Neural progenitor cell (in vitro differentiated cells): ENCODE measurements around the gene LYRM4. TPM values are rescaled to one million over a fixed set of nuclear protein-coding genes. Genes with fewer than 3 reads are reported as not detected.

ENCODE experiments used
- DNase-seq: peaks from one replicate; pipeline ENCODE4 v3.0.0-alpha.2; 2016; ENCODE audit warnings: low spot score
- H2AFZ ChIP-seq: fragments of 200-600 bp; sonication (generic); replicated peaks from 2 replicates; pipeline ENCODE4 v1.6.1; 2016; ENCODE audit warnings: antibody characterized with exemption
- H3F3A ChIP-seq: fragments of 200-600 bp; sonication (generic); 2 replicates; pipeline ENCODE4 v1.6.1; 2016; ENCODE audit warnings: antibody characterized with exemption, low read depth
- H3K27ac ChIP-seq: fragments of 200-600 bp; sonication (generic); 2 replicates; pipeline ENCODE4 v1.5.1; 2016; ENCODE audit warnings: mild to moderate bottlenecking
- H3K27me3 ChIP-seq: fragments of 200-600 bp; sonication (generic); 2 replicates; pipeline ENCODE4 v1.6.1; 2016; ENCODE audit warnings: mild to moderate bottlenecking, moderate library complexity
- H3K36me3 ChIP-seq: fragments of 200-600 bp; sonication (generic); 2 replicates; pipeline ENCODE4 v1.5.1; 2016
- H3K4me1 ChIP-seq: fragments of 200-600 bp; sonication (generic); 2 replicates; pipeline ENCODE4 v1.6.1; 2016; ENCODE audit warnings: mixed run types
- H3K4me2 ChIP-seq: fragments of 200-600 bp; sonication (generic); 2 replicates; pipeline ENCODE4 v1.6.1; 2016
- H3K4me3 ChIP-seq: fragments of 200-600 bp; sonication (generic); 2 replicates; pipeline ENCODE4 v1.5.1; 2016
- H3K79me2 ChIP-seq: fragments of 200-600 bp; sonication (generic); 2 replicates; pipeline ENCODE4 v1.6.1; 2016; ENCODE audit warnings: low read depth
- H3K9ac ChIP-seq: fragments of 200-600 bp; sonication (generic); 2 replicates; pipeline ENCODE4 v1.6.1; 2016
- H3K9me3 ChIP-seq: fragments of 200-600 bp; sonication (generic); 2 replicates; pipeline ENCODE4 v1.5.1; 2016; ENCODE audit warnings: low read depth
- H4K20me1 ChIP-seq: fragments of 200-600 bp; sonication (generic); 2 replicates; pipeline ENCODE4 v1.6.1; 2016; ENCODE audit warnings: low read depth
- H3K27ac Mint-ChIP-seq: 3 replicates; pipeline ENCODE4 v1.8.0; 2021; ENCODE audit warnings: mixed read lengths
- H3K27me3 Mint-ChIP-seq: 2 replicates; pipeline ENCODE4 v1.8.0; 2022; ENCODE audit warnings: low read depth, mild to moderate bottlenecking, inconsistent platforms, moderate library complexity, mixed read lengths; ENCODE audit not compliant: insufficient read depth
- H3K36me3 Mint-ChIP-seq: 3 replicates; pipeline ENCODE4 v1.8.0; 2021; ENCODE audit warnings: mixed read lengths
- H3K4me1 Mint-ChIP-seq: 3 replicates; pipeline ENCODE4 v1.8.0; 2021; ENCODE audit warnings: mixed read lengths
- H3K4me3 Mint-ChIP-seq: 3 replicates; pipeline ENCODE4 v1.8.0; 2021; ENCODE audit warnings: mild to moderate bottlenecking, moderate library complexity, mixed read lengths
- H3K9me3 Mint-ChIP-seq: 3 replicates; pipeline ENCODE4 v1.8.0; 2020; ENCODE audit warnings: mixed read lengths
- CTCF ChIP-seq: fragments of 200-600 bp; sonication (generic); IDR thresholded peaks from 2 replicates; pipeline ENCODE4 v1.5.1; 2017; ENCODE audit warnings: antibody characterized with exemption, mild to moderate bottlenecking
- EZH2 ChIP-seq: fragments of 200-600 bp; sonication (generic); IDR thresholded peaks from 2 replicates; pipeline ENCODE4 v1.6.1; 2017; ENCODE audit warnings: antibody characterized with exemption, mild to moderate bottlenecking, moderate library complexity
- EZH2phosphoT487 ChIP-seq: fragments of 200-600 bp; sonication (generic); IDR thresholded peaks from 2 replicates; pipeline ENCODE4 v1.6.1; 2017; ENCODE audit warnings: antibody characterized with exemption
- total RNA-seq: library from RNA; depleted of rRNA; stranded (reverse); fragments of >200 nt; gene quantifications from 2 replicates; pipeline ENCODE4 v1.2.3, GENCODE V29; 2015; ENCODE audit warnings: low replicate concordance

Gene LYRM4
- total RNA-seq, 1 donor from 2014 or later, result 23.9 TPM

- TF ChIP-seq EZH2phosphoT487 (no peak), CTCF (no peak), EZH2 (no peak)
- Histone ChIP-seq H3K79me2 (peaks cover 46% of the 10 kb centered on the region), H2AFZ (no peak overlapping the region), H3F3A (no peaks in the 10 kb centered on the region), H3K36me3 (no peaks in the 10 kb centered on the region), H3K4me2 (no peak overlapping the region), H4K20me1 (peaks cover 4% of the 10 kb centered on the region), H3K4me1 (no peaks in the 10 kb centered on the region), H3K9me3 (no peaks in the 10 kb centered on the region), H3K27me3 (no peaks in the 10 kb centered on the region), H3K27ac (no peak overlapping the region), H3K4me3 (no peak overlapping the region), H3K9ac (no peak overlapping the region)
- peaks cover 2% of the 10 kb centered on the region for H3K9me3 Mint-ChIP-seq
- peaks cover 3% of the 10 kb centered on the region for H3K27me3 Mint-ChIP-seq
- H3K4me3 Mint-ChIP-seq, result no peak overlapping the region
- peaks cover 23% of the 10 kb centered on the region for H3K36me3 Mint-ChIP-seq
- DNase-seq, result no peak
- peaks cover 5% of the 10 kb centered on the region for H3K4me1 Mint-ChIP-seq
- no peak overlapping the region for H3K27ac Mint-ChIP-seq
These were observed 13.5 kb downstream of the LYRM4 start for GRCh38 chr6:5247201-5247600.

DNA sequence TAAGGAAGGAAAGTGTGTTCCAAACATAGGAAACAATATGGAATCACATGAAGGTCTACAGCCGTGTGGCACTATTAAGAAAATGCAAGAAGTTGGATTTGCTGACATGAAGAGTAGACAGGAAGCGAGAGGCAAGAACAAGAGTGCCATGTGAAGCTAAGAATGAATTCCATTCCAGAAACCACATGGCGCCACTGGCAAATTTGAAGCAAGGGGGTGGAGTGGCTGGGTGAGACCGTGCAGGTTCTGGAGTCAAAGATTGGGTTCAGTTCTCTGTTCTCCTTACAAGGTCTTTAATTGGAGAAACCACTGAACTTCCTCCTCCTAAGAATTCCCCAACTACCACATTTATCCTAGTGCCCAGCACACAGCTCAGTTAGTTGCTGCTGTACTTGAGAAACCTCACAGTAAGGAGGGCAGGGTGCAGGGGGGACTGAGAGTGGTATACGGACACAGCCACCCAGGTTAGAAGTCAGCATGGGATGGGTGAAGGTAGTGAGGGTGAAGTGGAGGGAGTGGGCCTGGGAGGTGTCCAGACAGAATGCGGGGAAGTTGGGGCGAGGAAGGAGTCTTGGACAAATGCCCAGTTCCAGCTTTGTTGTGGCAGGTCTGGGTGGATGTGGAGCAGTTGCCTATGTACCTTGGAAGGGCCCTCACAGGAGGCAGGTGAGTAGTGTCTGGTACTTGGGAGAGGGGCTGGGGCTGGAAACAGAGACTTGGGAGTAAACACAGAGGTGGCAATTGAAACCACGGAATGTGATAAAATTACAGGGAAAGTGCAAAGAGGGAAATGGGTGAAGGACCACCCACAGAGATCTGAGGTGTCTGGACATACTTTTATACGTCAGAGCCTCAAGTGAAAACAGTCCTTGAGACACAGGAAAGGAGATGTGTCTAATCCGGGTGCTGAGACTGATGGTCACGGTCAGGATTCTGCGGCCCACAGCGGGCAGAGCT is 14.3 kb downstream of the LYRM4 start:
- no peak overlapping the region for H3K27ac Mint-ChIP-seq

GRCh38 chr6:5243069-5243468 is 17.7 kb downstream of the LYRM4 start:
- Histone ChIP-seq H3K4me2 (no peak overlapping the region), H3K9me3 (no peaks in the 10 kb centered on the region), H3K27me3 (no peaks in the 10 kb centered on the region), H2AFZ (no peak overlapping the region), H3K36me3 (no peaks in the 10 kb centered on the region), H3K4me1 (no peaks in the 10 kb centered on the region), H3K27ac (no peak overlapping the region), H3F3A (no peaks in the 10 kb centered on the region), H4K20me1 (peaks cover 7% of the 10 kb centered on the region), H3K9ac (no peak overlapping the region), H3K79me2 (peaks cover 28% of the 10 kb centered on the region), H3K4me3 (no peak overlapping the region)
- no peak overlapping the region for H3K27ac Mint-ChIP-seq
- no peak overlapping the region for H3K4me3 Mint-ChIP-seq
- peaks cover 18% of the 10 kb centered on the region for H3K36me3 Mint-ChIP-seq
- TF ChIP-seq EZH2phosphoT487 (no peak), CTCF (no peak), EZH2 (no peak)
- peaks cover 11% of the 10 kb centered on the region for H3K4me1 Mint-ChIP-seq
- H3K9me3 Mint-ChIP-seq, result no peaks in the 10 kb centered on the region
- no peak for DNase-seq
- peaks cover 3% of the 10 kb centered on the region for H3K27me3 Mint-ChIP-seq

More for the DNA sequence above, 14.3 kb downstream of the LYRM4 start:
- Histone ChIP-seq H3K9me3 (no peaks in the 10 kb centered on the region), H3F3A (no peaks in the 10 kb centered on the region), H3K36me3 (no peaks in the 10 kb centered on the region), H3K4me3 (no peak overlapping the region), H3K9ac (no peak overlapping the region), H4K20me1 (peaks cover 4% of the 10 kb centered on the region), H2AFZ (no peak overlapping the region), H3K4me1 (no peaks in the 10 kb centered on the region), H3K27me3 (no peaks in the 10 kb centered on the region), H3K27ac (no peak overlapping the region), H3K79me2 (peaks cover 48% of the 10 kb centered on the region), H3K4me2 (no peak overlapping the region)
- Mint-ChIP-seq H3K4me1 (peaks cover 5% of the 10 kb centered on the region), H3K36me3 (peaks cover 21% of the 10 kb centered on the region), H3K4me3 (no peak overlapping the region), H3K27me3 (peaks cover 3% of the 10 kb centered on the region), H3K9me3 (peaks cover 2% of the 10 kb centered on the region)
- DNase-seq, result no peak
- TF ChIP-seq CTCF, result no peak
- TF ChIP-seq EZH2, result no peak
- TF ChIP-seq EZH2phosphoT487, result no peak
